Spleen (tissue), 11 donors: ENCODE measurements around the gene BTBD18. TPM values are rescaled to one million over a fixed set of nuclear protein-coding genes. Genes with fewer than 3 reads are reported as not detected.

Experiments used
- DNase-seq: peaks from one replicate; pipeline ENCODE4 v3.0.0-alpha.2; 2020
- H3K27ac ChIP-seq, 8 donors: fragments of 200-600 bp; sonication (generic) in 7 of 8; 1 replicate in 4 of 8; 2 replicates in 4 of 8; pipeline versions ENCODE4 v1.5.0 to v1.8.0; 2016 to 2021; ENCODE audit warnings: inconsistent platforms in 4 of 8, mild to moderate bottlenecking in 4 of 8, moderate library complexity in 1 of 8
- H3K27me3 ChIP-seq, 7 donors: fragments of 200-600 bp; sonication (generic) in 6 of 7; replicated peaks in 1 of 7; 1 replicate in 4 of 7; 2 replicates in 3 of 7; pipeline versions ENCODE4 v1.5.0 to v1.8.0; 2016 to 2021; ENCODE audit warnings: inconsistent platforms in 3 of 7, mild to moderate bottlenecking in 1 of 7
- H3K36me3 ChIP-seq, 6 donors: fragments of 200-600 bp; sonication (generic) in 5 of 6; 1 replicate in 4 of 6; 2 replicates in 2 of 6; pipeline versions ENCODE4 v1.5.0 to v1.8.0; 2016 to 2021; ENCODE audit warnings: inconsistent platforms in 2 of 6
- H3K4me1 ChIP-seq, 6 donors: fragments of 200-600 bp; sonication (generic) in 5 of 6; 1 replicate in 3 of 6; 2 replicates in 3 of 6; pipeline versions ENCODE4 v1.5.0 to v1.8.0; 2016 to 2021; ENCODE audit warnings: inconsistent platforms in 3 of 6
- H3K4me3 ChIP-seq, 8 donors: fragments of 200-600 bp; sonication (generic) in 7 of 8; 1 replicate in 4 of 8; 2 replicates in 4 of 8; pipeline versions ENCODE4 v1.5.0 to v1.8.0; 2016 to 2021; ENCODE audit warnings: inconsistent platforms in 4 of 8, mild to moderate bottlenecking in 4 of 8, moderate library complexity in 2 of 8
- H3K9me3 ChIP-seq, 8 donors: fragments of 200-600 bp; sonication (generic) in 7 of 8; 1 replicate in 4 of 8; 2 replicates in 4 of 8; pipeline versions ENCODE4 v1.5.0 to v1.8.0; 2016 to 2021; ENCODE audit warnings: inconsistent platforms in 4 of 8
- CTCF ChIP-seq, 11 experiments: fragments of 200-600 bp in 7 of 11; fragments of 450-650 bp in 4 of 11; sonication (generic) in 4 of 11; IDR thresholded peaks in 8 of 11; conservative IDR thresholded peaks in 3 of 11; 1 replicate in 7 of 11; 2 replicates in 4 of 11; pipeline versions ENCODE4 v1.4.0 to v1.8.0; 2016 to 2021; ENCODE audit warnings: antibody characterized with exemption in 11 of 11, inconsistent platforms in 4 of 11, mild to moderate bottlenecking in 1 of 11
- POLR2A ChIP-seq, 3 donors: fragments of 450-650 bp; IDR thresholded peaks; one replicate each; pipeline ENCODE4 v1.5.1; 2017; ENCODE audit warnings: antibody characterized with exemption in 3 of 3, mild to moderate bottlenecking in 1 of 3
- POLR2AphosphoS5 ChIP-seq, 3 donors: sonication (generic); formaldehyde crosslinking; IDR thresholded peaks; one replicate each; pipeline ENCODE4 v1.5.1; 2017; ENCODE audit warnings: antibody characterized with exemption in 3 of 3
- WGBS, 5 donors: extraction: QIAGEN DNeasy Blood & Tissue Kit in 3 of 5; methylation state at CpG; one replicate each; pipeline versions ENCODE4 v1.1.5 to v1.1.7; 2013 to 2018; 5-methylcytosine and 5-hydroxymethylcytosine counted together
- intact Hi-C: fragments of 100-400 bp; cut with DNase I; formaldehyde crosslinking; loops from one replicate; pipeline ENCODE4 v1.15.0; 2023; ENCODE audit warnings: low total_unique reads
- polyA plus RNA-seq, 3 donors: library from polyadenylated mRNA; stranded (reverse); fragments of 200-250 nt; gene quantifications; one replicate each; pipeline ENCODE4 v1.2.1, GENCODE V29; 2013
- total RNA-seq, 7 donors: library from RNA; depleted of rRNA in 3 of 7; stranded (reverse); fragments of >200 nt in 3 of 7; fragmentation: NEBNext Ultra II Directional in 4 of 7; extraction: Animal tissue kit (Norgen Biotek cat#: 25700) in 4 of 7; gene quantifications; one replicate each; pipeline versions ENCODE4 v1.1.0 to v1.2.1, GENCODE V29; 2016 to 2021
- donor health status: healthy with polysubstance abuse.
- donor health status: DM: no; HTN: no; CAD: no; lungs with moderate emphysema.
- donor health status: DM: no; HTN: no; CAD: no.
- donor health status: Bipolar disorder and iron deficiency.
- donor health status: healthy.
- donor health status: DM: no; HTN: no; CAD: no.
- donor health status: DM: yes; HTN: yes; CAD: no.

The BTBD18 gene
- total and polyA plus RNA-seq, 10 donors: not detected

DNA sequence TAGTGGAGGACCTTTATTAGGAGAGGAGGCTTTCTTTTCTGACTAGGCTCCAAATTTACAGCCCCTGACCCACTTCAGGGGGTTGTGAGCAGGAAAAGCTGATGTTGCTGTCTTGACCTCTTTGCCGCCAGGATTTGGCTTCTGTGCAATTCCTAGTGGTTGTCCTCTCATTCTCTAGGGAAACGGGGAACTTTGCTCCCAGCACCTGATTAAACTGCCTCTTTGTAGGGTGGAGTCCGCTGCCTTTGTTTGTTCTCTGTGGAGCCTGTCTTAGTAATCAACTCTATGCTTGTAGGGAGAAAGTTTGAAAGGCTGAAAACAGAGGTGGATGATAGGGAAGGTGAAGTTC lies 26.3 kb upstream of the BTBD18 start:
- Histone ChIP-seq H3K4me1 (peaks cover 54 to 100% (median 87%) of the 10 kb centered on the region in 6 donors), H3K4me3 (no peak overlapping the region)
- WGBS, 5 donors: 57 to 74% (median 66%) methylated on average over 3 of the region's 3 CpGs

GRCh38 chr11:57776577-57777210 lies 25.1 kb upstream of the BTBD18 start:
- DNase-seq: no peak
- no peaks in the 10 kb centered on the region for H3K9me3 ChIP-seq
- WGBS, 5 donors: 46 to 71% (median 66%) methylated on average over 2 of the region's 2 CpGs
- H3K27ac ChIP-seq: peak overlapping the region in 7 of 8 donors; percentile 73 to 90 (median 79)
- no peaks in the 10 kb centered on the region for H3K36me3 ChIP-seq
- H3K4me3 ChIP-seq: peak overlapping the region in 2 of 8 donors; percentile 19 to 33
- intact Hi-C loops: no loop called here
- TF ChIP-seq POLR2A (IDR thresholded peaks at IDR 0.05) (no peak), POLR2AphosphoS5 (IDR thresholded peaks at IDR 0.05) (no peak), CTCF (IDR thresholded peaks at IDR 0.05 in 8 of 11, conservative IDR thresholded peaks at IDR 0.05 in 3 of 11) (no peak)
- peaks cover 47 to 99% (median 86%) of the 10 kb centered on the region in 6 donors for H3K4me1 ChIP-seq
- H3K27me3 ChIP-seq: no peaks in the 10 kb centered on the region

More for the DNA sequence above, 26.3 kb upstream of the BTBD18 start:
- Histone ChIP-seq H3K27me3 (no peaks in the 10 kb centered on the region), H3K27ac (peak overlapping the region; percentile 11 to 90 (median 78)), H3K36me3 (no peaks in the 10 kb centered on the region), H3K9me3 (no peaks in the 10 kb centered on the region)
- intact Hi-C loops: no loop called here
- no peak for TF ChIP-seq POLR2AphosphoS5 (IDR thresholded peaks at IDR 0.05)
- TF ChIP-seq POLR2A (IDR thresholded peaks at IDR 0.05): no peak
- no peak for TF ChIP-seq CTCF (IDR thresholded peaks at IDR 0.05 in 8 of 11, conservative IDR thresholded peaks at IDR 0.05 in 3 of 11)
- no peak for DNase-seq

DNA sequence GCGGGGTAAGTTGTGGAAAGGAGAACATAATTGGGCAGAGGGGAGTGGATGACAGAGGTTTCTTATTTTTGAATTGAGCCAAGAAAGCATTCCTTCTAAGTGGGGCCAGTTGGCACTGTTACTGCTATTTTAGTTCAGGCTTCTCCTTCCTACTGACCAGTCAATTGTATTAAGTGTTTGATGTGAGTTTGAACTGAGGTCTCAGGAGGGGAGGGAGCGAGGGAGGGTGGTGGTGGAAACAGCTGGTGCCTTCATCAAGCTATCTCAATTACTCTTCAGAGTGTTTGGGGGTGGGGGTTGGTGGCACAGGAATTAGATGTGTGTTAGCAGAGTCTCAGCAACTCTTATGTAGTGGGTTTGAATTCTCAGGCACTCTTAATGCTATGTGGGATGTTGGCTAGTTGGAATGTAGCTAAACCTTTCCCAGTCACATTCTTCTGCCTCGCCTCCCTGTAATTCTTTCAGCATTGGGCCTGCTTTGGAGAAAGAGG lies 24.5 kb upstream of the BTBD18 start:
- Histone ChIP-seq H3K4me3 (peak overlapping the region in 5 of 8 donors; percentile 1 to 33 (median 10)), H3K27me3 (no peaks in the 10 kb centered on the region), H3K27ac (peak overlapping the region in 7 of 8 donors; percentile 30 to 90 (median 79)), H3K36me3 (no peaks in the 10 kb centered on the region), H3K9me3 (no peaks in the 10 kb centered on the region), H3K4me1 (peaks cover 41 to 98% (median 83%) of the 10 kb centered on the region in 6 donors)
- 54 to 86% (median 61%) methylated on average over 3 of the region's 3 CpGs for whole genome bisulfite sequencing, 5 donors
- intact Hi-C loops: no loop called here
- no peak for TF ChIP-seq POLR2AphosphoS5 (IDR thresholded peaks at IDR 0.05)
- TF ChIP-seq CTCF (IDR thresholded peaks at IDR 0.05 in 8 of 11, conservative IDR thresholded peaks at IDR 0.05 in 3 of 11): no peak
- TF ChIP-seq POLR2A (IDR thresholded peaks at IDR 0.05): no peak
- DNase-seq: no peak

DNA sequence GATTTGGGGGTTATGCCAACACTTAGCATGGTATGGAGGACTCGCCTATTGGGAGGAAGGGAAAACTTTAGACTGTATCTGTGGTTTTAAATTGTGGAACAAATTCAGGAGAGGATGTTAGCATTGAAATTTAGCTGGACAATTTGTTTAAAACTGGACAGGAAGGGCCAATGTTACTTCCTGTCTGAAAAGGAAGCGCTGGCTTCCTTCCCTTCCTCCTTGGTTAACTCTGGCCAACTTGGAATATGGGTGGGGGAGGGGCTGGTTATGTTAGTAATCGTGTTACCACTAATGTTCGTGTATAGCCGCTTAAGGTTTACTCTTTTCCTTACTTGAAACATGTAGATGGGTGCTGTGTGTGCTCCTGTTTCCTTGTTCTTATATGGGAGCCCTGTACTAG lies 23.9 kb upstream of the BTBD18 start:
- WGBS, 5 donors: 37 to 52% (median 45%) methylated on average over 5 of the region's 5 CpGs
- intact Hi-C loops: no loop called here
- H3K4me3 ChIP-seq: peak overlapping the region in 5 of 8 donors; percentile 1 to 33 (median 10)

More for the DNA sequence above, 23.9 kb upstream of the BTBD18 start:
- DNase-seq: no peak
- no peaks in the 10 kb centered on the region for H3K36me3 ChIP-seq
- peaks cover 42 to 98% (median 82%) of the 10 kb centered on the region in 6 donors for H3K4me1 ChIP-seq
- H3K27ac ChIP-seq: peak overlapping the region in 7 of 8 donors; percentile 30 to 90 (median 79)
- H3K9me3 ChIP-seq: no peaks in the 10 kb centered on the region
- TF ChIP-seq POLR2A (IDR thresholded peaks at IDR 0.05): no peak
- TF ChIP-seq POLR2AphosphoS5 (IDR thresholded peaks at IDR 0.05): peak in 1 of 3 donors; percentile 48
- H3K27me3 ChIP-seq: no peaks in the 10 kb centered on the region
